T-helper 2 cell treated with Interferon-gamma antibody and Interleukin-4, amounts not matched to agents 5 μg/mL and 100 μg/mL, for 36 hours (primary cell): Measurements from ENCODE around the gene ABHD4.

Experiments
- DNase-seq: peaks from one replicate; pipeline ENCODE4 v3.0.0; 2021; ENCODE audit warnings: low spot score
- H3K27ac Mint-ChIP-seq: one replicate; pipeline ENCODE4 v1.8.0; 2021; ENCODE audit warnings: mild to moderate bottlenecking, mixed read lengths
- H3K27me3 Mint-ChIP-seq: one replicate; pipeline ENCODE4 v1.8.0; 2021; ENCODE audit warnings: low read depth, mixed read lengths
- H3K36me3 Mint-ChIP-seq: one replicate; pipeline ENCODE4 v1.8.0; 2021; ENCODE audit warnings: low read depth, mixed read lengths
- H3K4me1 Mint-ChIP-seq: one replicate; pipeline ENCODE4 v1.8.0; 2021; ENCODE audit warnings: low read depth, mixed read lengths
- H3K4me3 Mint-ChIP-seq: one replicate; pipeline ENCODE4 v1.8.0; 2022; ENCODE audit warnings: mild to moderate bottlenecking, moderate library complexity, mixed read lengths
- H3K9me3 Mint-ChIP-seq: one replicate; pipeline ENCODE4 v1.8.0; 2021; ENCODE audit warnings: mixed read lengths

ABHD4 gene

DNA sequence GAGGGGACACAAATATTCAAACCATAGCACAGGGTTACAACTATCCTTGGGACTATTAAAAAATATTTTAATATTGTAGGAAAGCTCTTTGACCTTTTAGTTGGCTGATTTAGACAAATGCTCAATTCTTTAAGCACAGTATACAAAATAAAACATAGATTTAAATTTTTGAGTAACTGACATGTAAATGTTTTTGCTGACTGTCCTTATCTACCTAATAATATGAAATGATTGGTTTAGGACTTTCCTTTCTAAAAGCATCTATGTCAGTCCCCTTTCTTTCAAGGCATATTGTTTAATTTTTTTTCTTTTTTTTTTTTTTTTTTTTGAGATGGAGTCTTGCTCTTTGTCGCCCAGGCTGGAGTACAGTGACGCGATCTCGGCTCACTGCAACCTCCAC is 62.6 kb downstream of the ABHD4 start:
- DNase-seq = no peak
- H3K27ac Mint-ChIP-seq = no peak overlapping the region
- H3K9me3 Mint-ChIP-seq = no peaks in the 10 kb centered on the region
- H3K4me3 Mint-ChIP-seq = no peak overlapping the region
- H3K36me3 Mint-ChIP-seq = no peaks in the 10 kb centered on the region
- peaks cover 5% of the 10 kb centered on the region for H3K4me1 Mint-ChIP-seq
- H3K27me3 Mint-ChIP-seq = peaks cover 3% of the 10 kb centered on the region
